ENCODE data around the gene ZNF512. TPM values are rescaled to one million over a fixed set of nuclear protein-coding genes. Genes with fewer than 3 reads are reported as not detected.
"Not testable (repeated sequence)": the region's sequence is repeated elsewhere in the genome, so short reads cannot be mapped to it uniquely, and the experiment has no call there.

ZNF512 gene
- total RNA-seq, 1 donor from 2014 or later: 27.4 TPM

GRCh38 chr2:27551514-27551913, 31.3 kb upstream of the ZNF512 start:
- TF ChIP-seq CTCF (conservative IDR thresholded peaks at IDR 0.05; ENCODE audit: low read depth, low read length): no peak
- DNase-seq (ENCODE audit: low read depth): no peak

GRCh38 chr2:27552941-27553340, 29.9 kb upstream of the ZNF512 start:
- DNase-seq (ENCODE audit: low read depth): no peak
- H3K4me3 ChIP-seq (ENCODE audit: low read depth, low read length): no peak overlapping the region
- TF ChIP-seq CTCF (conservative IDR thresholded peaks at IDR 0.05; ENCODE audit: low read depth, low read length): no peak

More at GRCh38 chr2:27551514-27551913, 31.3 kb upstream of the ZNF512 start:
- no peak overlapping the region for H3K4me3 ChIP-seq (ENCODE audit: low read depth, low read length)

DNA sequence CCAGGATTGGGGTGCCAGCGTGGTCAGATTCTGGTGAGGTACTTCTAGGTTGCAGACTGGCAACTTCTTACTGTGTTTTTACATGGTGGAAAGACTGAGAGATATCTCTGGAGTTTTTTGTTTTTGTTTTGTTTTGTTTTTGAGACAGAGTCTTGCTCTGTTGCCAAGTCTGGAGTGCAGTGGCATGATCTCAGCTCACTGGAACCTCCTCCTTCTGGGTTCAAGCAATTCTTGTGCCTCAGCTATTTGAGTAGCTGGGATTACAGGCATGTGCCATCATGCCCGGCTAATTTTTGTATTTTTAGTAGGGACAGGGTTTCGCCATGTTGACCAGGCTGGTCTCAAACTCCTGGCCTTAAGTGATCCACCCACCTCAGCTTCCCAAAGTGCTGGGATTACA, 28.4 kb upstream of the ZNF512 start:
- H3K4me3 ChIP-seq (ENCODE audit: low read depth, low read length); DNase-seq (ENCODE audit: low read depth): not testable (repeated sequence)

DNA sequence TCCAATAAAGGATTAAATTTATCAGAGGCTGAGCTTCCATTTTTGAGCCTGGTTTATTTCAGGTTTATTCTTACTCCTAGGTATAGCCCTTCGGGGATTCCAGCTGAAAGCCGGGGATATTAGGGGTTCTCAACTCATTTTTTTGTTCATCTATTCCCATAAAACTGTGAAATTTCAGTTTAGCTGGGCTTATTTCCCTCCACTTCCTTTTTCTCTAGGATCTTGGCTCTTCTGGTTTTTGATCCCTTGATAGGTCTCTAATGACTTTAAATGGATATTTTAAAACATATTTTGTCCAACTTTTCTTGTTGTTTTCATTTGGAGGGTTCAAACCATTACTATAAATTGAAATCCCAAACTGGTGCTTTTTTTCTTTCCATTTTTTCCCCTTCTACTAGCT, 23.6 kb upstream of the ZNF512 start:
- DNase-seq (ENCODE audit: low read depth): no peak
- no peak for TF ChIP-seq CTCF (conservative IDR thresholded peaks at IDR 0.05; ENCODE audit: low read depth, low read length)
- H3K4me3 ChIP-seq (ENCODE audit: low read depth, low read length): no peak overlapping the region

- no peak for DNase-seq (ENCODE audit: low read depth)
- no peak overlapping the region for H3K4me3 ChIP-seq (ENCODE audit: low read depth, low read length)
- no peak for TF ChIP-seq CTCF (conservative IDR thresholded peaks at IDR 0.05; ENCODE audit: low read depth, low read length)
These were observed 21.8 kb upstream of the ZNF512 start for GRCh38 chr2:27561060-27561459.

DNA sequence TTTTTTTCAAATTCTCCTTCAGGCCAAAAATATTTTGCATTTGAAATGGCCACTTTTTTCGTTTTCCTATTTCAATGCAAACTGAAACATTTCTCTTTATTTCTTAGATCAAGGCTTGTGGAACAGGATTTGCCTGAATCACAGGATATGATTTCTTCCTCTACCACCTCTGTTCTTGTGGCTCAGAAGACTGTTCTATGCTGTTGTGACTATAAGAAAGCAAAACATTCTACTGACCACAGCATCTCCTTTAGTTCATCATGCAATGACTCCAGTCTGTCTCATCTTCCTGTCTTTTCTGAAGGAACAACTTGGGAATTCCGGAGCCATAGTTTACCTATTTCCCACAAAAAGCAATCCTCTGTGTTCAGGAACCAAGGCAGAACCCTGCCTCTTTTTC, 16.2 kb upstream of the ZNF512 start:
- H3K4me3 ChIP-seq (ENCODE audit: low read depth, low read length): no peak overlapping the region

GRCh38 chr2:27569398-27569797, 13.4 kb upstream of the ZNF512 start:
- no peak for TF ChIP-seq CTCF (conservative IDR thresholded peaks at IDR 0.05; ENCODE audit: low read depth, low read length)
- H3K4me3 ChIP-seq (ENCODE audit: low read depth, low read length): no peak overlapping the region
- DNase-seq (ENCODE audit: low read depth): no peak

More for the DNA sequence above, 16.2 kb upstream of the ZNF512 start:
- TF ChIP-seq CTCF (conservative IDR thresholded peaks at IDR 0.05; ENCODE audit: low read depth, low read length): no peak
- peak; percentile 6 for DNase-seq (ENCODE audit: low read depth)

- TF ChIP-seq CTCF (conservative IDR thresholded peaks at IDR 0.05; ENCODE audit: low read depth, low read length): no peak
- H3K4me3 ChIP-seq (ENCODE audit: low read depth, low read length): no peak overlapping the region
- no peak for DNase-seq (ENCODE audit: low read depth)
These were observed 11.6 kb upstream of the ZNF512 start for GRCh38 chr2:27571197-27571596.

Data from epithelial cell of proximal tubule (primary cell).